ENCODE measurements around the gene RAVER1. TPM values are rescaled to one million over a fixed set of nuclear protein-coding genes. Genes with fewer than 3 reads are reported as not detected.

The RAVER1 gene
- total RNA-seq, 1 donor from 2014 or later, result 11.1 TPM

GRCh38 chr19:10327793-10328192 lies 5.5 kb downstream of the RAVER1 start:
- no peak for TF ChIP-seq CTCF (IDR thresholded peaks at IDR 0.05; ENCODE audit: borderline replicate concordance)
- no peaks in the 10 kb centered on the region for H3K27me3 ChIP-seq (ENCODE audit: low read depth)
- peaks cover 13% of the 10 kb centered on the region for H3K4me1 ChIP-seq
- DNase-seq, result no peak
- no peak overlapping the region for H3K27ac ChIP-seq (replicated peaks)
- no peak overlapping the region for H3K4me3 ChIP-seq
- no peaks in the 10 kb centered on the region for H3K9me3 ChIP-seq (replicated peaks)
- intact Hi-C loops (cut with micrococcal nuclease), result no loop called here
- H3K36me3 ChIP-seq, result peaks cover 79% of the 10 kb centered on the region

- Histone ChIP-seq H3K27ac (replicated peaks) (no peak overlapping the region), H3K4me3 (no peak overlapping the region), H3K4me1 (no peaks in the 10 kb centered on the region), H3K27me3 (ENCODE audit: low read depth) (no peaks in the 10 kb centered on the region), H3K36me3 (peaks cover 100% of the 10 kb centered on the region), H3K9me3 (replicated peaks) (no peaks in the 10 kb centered on the region)
- intact Hi-C loops (cut with micrococcal nuclease), result no loop called here
- no peak for TF ChIP-seq CTCF (IDR thresholded peaks at IDR 0.05; ENCODE audit: borderline replicate concordance)
- DNase-seq, result no peak
Measured at GRCh38 chr19:10325732-10326131, 7.6 kb downstream of the RAVER1 start.

GRCh38 chr19:10321874-10322835 lies 11.2 kb downstream of the RAVER1 start:
- H3K4me1 ChIP-seq, result no peaks in the 10 kb centered on the region
- no peak overlapping the region for H3K27ac ChIP-seq (replicated peaks)
- H3K9me3 ChIP-seq (replicated peaks), result no peaks in the 10 kb centered on the region
- no peak for DNase-seq
- H3K4me3 ChIP-seq, result no peak overlapping the region
- H3K36me3 ChIP-seq, result peaks cover 99% of the 10 kb centered on the region
- no peaks in the 10 kb centered on the region for H3K27me3 ChIP-seq (ENCODE audit: low read depth)
- intact Hi-C loops (cut with micrococcal nuclease), result no loop called here
- TF ChIP-seq CTCF (IDR thresholded peaks at IDR 0.05; ENCODE audit: borderline replicate concordance), result no peak

GRCh38 chr19:10321417-10321797 lies 11.9 kb downstream of the RAVER1 start:
- no peak for DNase-seq
- no peak for TF ChIP-seq CTCF (IDR thresholded peaks at IDR 0.05; ENCODE audit: borderline replicate concordance)
- H3K27me3 ChIP-seq (ENCODE audit: low read depth), result no peaks in the 10 kb centered on the region
- peaks cover 99% of the 10 kb centered on the region for H3K36me3 ChIP-seq
- H3K27ac ChIP-seq (replicated peaks), result no peak overlapping the region
- H3K4me3 ChIP-seq, result no peak overlapping the region
- H3K9me3 ChIP-seq (replicated peaks), result no peaks in the 10 kb centered on the region
- intact Hi-C loops (cut with micrococcal nuclease), result no loop called here
- peaks cover 2% of the 10 kb centered on the region for H3K4me1 ChIP-seq

GRCh38 chr19:10320602-10321416 lies 12.5 kb downstream of the RAVER1 start:
- DNase-seq, result no peak
- Histone ChIP-seq H3K4me3 (no peak overlapping the region), H3K27me3 (ENCODE audit: low read depth) (no peaks in the 10 kb centered on the region), H3K4me1 (peaks cover 8% of the 10 kb centered on the region), H3K9me3 (replicated peaks) (no peaks in the 10 kb centered on the region), H3K27ac (replicated peaks) (no peak overlapping the region), H3K36me3 (peaks cover 93% of the 10 kb centered on the region)
- intact Hi-C loops (cut with micrococcal nuclease), result no loop called here
- no peak for TF ChIP-seq CTCF (IDR thresholded peaks at IDR 0.05; ENCODE audit: borderline replicate concordance)
